HG03558 (cell line): ENCODE results near the gene PUDP.
"Not testable (repeated sequence)": the region's sequence is repeated elsewhere in the genome, so short reads cannot be mapped to it uniquely, and the experiment has no call there.

Experiments
- ATAC-seq: cut with Tn5 transposase; IDR thresholded peaks from one replicate; pipeline ENCODE4 v1.9.1; 2021; ENCODE audit warnings: moderate number of reproducible peaks; ENCODE audit not compliant: unreplicated experiment; ENCODE audit errors: extremely low read depth

PUDP gene

DNA sequence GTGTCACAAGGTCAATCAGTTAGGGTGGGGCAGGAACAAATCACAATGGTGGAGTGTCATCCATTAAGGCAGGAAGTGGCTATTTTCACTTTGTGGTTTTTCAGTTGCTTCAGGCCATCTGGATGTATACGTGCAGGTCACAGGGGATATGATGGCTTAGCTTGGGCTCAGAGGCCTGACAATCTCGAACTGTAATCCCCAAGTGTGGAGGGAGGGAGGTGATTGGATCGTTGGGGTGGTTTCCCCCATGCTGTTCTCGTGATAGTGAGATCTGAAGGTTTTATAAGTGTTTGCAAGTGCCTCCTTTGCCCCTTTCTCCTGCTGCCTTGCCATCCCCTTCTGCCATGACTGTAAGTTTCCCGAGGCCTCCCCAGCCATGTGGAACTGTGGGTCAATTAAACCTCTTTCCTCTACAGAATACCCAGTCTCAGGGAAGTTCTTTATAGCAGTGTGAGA, 37.1 kb downstream of the PUDP start:
- peak; percentile 31 for ATAC-seq

DNA sequence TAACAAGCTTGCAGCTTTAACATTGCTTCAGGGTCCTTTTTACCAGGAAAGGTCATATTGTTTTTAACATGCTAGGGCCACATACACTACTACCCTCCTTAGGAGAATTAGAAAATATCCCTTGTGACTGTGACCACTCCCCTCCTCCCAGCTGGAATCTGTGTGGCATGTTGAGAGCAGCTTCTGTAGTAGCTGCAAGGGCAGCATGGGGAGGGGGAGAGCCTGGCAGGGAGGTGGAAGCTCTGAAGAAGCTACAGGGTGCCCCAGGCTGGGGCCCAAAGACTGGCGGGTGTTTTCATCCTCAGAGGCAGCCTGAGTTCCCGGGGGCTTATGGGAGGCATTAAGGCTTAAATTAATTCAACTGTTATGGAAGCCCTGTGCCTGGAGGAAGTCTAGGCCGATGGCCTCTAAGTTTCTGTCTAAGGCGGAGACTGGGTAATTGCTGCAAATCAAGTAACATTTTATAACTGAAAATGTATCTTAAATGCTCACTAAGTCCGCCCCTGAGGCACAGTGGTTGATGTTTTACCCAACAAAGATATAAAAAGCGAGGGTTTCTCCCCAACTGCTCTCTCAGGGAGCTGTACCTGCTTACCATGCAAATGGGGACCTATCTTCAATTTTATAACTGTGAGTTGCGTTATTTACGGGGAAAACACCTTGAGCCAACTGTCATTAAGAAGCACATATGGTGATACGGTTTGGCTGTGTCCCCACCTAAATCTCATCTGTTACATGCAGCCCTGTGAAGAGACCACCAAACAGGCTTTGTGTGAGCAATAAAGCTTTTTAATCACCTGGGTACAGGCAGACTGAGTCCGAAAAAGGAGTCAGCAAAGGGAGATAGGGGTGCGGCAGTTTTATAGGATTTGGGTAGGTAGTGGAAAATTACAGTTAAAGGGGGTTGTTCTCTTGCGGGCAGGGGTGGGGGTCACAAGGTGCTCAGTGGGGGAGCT, 37.8 kb downstream of the PUDP start:
- peak; percentile 63 for ATAC-seq

DNA sequence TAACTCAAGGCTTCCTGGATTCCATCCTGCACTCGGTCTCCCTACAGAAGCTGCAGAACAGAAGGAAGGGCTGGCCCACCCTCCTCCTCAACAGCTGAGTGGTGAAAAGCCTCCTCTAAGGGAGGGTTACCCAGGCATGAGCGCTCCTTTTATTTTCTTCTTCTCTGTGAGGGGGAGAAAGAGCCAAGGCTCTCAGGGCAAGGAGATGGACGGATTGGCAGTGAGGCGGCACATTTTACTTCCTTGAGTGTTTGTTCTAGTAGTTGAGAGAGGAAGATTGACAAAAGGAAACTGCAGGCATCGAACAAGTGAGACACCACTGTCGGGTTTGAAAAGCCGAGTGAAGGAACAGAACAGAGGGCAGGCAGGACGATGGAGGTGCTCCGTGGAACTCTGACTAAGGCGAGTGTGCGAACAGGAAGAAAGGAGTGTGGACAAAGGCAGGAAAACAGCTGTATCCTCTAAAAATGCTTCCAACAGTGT, 38.9 kb downstream of the PUDP start:
- no peak for ATAC-seq

DNA sequence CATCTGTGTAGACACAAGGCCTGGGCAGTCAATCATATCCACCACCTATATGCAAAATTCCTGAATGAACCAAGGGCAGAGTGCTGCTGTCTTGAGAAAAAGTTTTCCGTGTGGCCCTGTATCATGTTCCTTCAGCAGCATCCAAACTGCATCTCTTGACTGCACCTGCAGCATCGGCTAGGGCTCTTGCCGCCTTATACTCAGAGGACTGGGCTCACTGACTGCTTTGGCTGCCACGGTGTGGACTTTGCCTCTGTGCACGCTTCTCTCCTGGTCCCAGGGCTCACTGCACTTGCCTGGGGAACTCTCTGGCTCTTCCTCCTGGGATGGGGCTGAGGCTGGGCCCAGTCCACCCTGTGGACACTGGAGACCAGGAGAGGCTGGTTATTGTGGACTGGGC, 39.9 kb downstream of the PUDP start:
- ATAC-seq, result no peak

DNA sequence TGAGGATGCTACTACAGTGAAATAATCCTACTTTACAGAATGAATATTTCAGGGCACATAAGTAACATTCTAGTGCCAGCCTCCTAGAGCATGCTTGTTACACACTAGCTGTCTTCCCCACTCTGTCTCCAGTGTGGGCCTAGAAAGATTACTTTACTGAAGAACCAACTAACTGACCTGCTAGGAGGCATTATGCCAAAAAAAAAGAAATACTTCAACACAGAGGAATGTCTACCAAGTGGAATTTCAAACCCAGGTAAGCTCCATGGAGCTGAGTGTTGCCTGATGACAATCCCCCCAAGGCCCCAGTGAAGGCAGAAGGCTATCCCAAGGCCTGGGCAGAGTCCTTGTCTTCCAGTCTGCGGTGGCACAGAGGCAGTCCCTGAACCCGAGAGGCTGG, 41.3 kb downstream of the PUDP start:
- no peak for ATAC-seq

DNA sequence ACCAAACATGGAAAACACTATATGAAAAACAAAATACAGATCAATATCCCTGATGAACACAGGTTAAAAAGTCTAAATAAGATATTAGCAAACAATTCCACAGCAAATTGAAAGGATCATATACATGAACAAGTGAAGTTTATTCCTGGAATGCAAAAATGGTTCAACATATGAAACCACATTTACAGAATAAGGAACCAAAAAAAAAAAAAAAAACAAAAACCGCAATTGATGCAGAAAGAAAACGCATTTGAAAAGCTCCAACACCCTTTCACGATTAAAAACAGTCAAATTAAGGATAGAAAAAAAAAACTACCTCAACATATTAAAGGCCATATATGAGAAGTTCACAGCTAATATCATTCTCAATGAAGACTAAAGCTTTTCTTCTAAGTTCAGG, 45.8 kb downstream of the PUDP start:
- ATAC-seq, result no peak

DNA sequence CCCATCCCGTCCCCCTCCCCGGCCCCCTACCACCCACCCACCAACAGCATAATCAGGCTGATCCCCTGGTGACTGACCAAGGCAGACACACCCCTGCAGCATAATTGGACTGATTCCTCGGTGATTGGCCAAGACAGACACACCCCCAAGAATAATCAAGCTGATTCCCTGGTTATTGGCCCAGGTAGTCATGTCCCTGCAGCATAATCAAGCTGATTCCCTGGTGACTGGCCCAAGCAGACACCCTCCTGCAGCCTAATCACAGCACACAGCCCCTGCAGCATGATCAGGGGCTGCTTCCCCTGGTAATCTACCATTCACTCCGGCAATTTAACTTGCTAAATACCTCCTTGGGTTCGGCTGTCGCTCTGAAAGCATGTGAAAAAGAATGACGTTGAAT, 47.9 kb downstream of the PUDP start:
- no peak for ATAC-seq

DNA sequence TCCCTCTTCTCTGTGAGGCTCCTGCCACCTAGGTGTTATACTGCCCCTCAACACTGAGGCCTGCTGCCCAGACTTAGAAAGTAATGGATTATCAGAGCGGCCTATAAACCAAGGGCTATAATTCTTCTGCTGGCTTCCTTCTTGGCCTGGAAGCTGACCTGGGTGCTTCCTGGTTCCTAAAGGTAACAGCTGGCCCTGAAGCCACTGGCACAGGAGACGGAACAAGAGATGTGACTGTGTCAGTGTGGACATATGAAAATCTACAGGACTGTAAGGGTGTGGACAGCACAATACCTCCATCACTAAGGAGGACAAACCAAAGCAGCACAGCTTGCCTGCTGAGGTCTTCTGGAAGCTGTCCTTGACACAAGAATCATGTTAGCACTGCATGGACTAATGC, 52.3 kb downstream of the PUDP start:
- not testable (repeated sequence) for ATAC-seq

DNA sequence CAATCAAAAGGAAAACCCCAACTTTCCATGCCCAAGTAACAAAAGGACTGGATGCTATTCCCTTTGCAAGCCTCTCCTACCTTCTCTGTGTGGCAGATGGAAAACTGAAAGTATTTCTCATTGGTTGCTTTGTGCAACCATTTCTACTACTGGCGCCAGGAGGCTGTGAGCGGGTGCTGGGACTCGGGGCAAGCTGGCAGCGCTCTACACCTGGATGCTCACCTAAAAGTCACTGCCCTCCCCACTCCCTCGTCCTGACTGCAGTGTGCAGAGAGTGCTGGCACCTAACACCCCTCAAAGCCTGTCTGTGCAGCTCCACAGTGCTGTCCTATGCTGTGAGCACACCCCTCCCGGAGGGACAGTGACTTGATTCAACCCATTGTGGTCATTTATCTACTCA, 54.6 kb downstream of the PUDP start:
- no peak for ATAC-seq

DNA sequence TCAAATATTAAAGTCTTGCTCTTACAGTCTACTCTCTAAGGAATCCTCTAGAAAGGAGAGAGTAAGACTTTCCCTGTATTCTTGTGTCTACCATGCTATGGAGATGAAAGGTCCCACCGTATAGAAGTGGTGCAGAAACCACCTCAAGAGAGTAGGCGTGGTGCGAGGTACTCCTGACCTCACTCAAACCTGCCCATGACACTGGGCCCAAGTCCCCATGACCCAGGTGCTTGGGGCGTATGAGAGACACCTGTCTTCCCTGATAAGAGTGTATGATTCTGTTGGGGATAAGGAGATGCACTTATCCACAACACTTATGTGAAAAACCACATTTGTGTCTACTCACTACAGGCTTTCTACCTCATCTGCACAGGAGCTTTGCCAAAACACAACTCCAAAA, 55.4 kb downstream of the PUDP start:
- ATAC-seq, result no peak

DNA sequence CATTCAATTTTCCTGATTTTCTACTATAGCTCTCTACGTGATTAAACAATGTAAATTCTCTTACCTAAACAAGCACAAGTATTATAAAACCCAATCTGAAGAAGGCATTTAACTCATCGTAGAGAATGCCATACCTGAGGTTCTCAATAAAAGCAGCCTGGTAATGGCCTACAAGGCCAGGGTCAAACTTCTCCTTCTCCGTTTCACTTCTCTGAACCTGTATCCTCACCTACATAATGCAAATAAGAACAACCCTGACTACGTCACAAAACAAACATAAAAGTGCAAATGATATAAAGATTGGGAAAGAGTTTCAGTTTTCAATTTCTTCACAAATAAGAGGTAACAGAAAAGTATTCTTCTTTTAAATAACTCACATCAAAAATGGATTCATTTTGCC, 56.0 kb downstream of the PUDP start:
- ATAC-seq, result no peak

DNA sequence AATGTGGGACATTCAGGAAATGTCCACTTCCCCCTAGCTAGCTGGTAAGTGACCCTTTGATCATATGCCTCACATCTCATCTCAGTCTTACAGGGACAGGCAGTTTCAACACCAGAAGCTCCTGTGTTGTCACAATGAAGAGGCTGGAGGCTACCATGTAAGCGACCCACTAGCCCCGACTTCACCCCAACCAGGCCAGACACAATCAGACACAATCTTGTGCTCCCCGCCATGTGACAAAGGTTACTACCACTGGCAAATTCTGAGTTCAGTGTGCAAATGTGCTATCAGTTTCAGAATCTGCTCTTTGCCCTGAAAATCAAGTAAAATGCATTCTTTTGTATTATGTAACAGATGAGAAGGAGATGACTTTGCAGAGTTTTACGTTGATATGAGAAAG, 57.3 kb downstream of the PUDP start:
- no peak for ATAC-seq

DNA sequence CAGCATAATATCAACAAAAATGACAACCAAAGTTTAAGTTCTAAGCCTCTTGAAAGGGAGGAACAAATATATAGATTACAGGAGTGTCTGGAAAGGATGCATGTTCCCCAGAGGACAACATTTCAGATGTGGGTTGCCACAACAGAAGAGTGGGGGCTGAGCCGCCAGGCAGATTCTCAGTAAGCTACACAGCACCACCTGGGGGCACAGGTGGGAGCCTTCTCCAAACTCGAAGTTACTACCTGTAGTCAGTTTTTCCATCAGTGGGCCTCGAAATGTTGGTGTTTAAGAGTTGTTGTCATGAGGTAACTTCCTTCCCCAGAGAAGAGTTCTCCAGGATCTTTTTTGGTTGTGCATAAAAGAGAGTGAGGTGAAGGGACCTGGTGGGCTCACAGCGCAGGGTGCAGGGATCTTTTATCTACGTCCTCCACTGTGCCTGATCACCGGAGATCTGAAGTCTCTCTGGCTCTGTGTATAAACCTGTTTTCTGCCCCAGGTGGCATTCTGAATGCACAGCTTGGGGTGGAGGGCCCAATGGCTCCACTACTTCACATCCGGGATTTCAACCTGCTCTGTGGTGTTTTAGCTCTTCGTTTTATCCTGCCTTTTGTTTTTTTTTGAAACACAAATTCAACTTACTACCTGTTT, 58.9 kb downstream of the PUDP start:
- ATAC-seq, result peak; percentile 23

DNA sequence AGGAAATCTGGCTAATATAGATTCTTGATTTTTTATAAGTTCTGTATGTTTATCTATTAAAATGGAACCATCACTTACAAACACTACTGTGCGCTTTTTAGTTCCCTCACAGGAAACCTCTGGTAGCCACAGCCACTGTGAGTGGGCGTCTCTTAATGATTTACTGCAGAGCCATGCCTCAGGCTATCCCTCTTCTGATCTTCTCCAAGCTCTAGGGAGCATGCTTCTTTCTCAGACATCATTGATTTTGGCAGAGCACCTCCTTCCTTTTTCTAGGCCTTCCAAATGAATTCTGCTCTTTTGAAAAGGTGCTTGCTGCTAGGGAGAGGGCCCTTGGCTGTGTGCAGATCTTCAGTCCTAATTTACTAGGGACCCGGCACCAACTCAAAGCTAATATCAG, 61.6 kb downstream of the PUDP start:
- peak; percentile 21 for ATAC-seq

DNA sequence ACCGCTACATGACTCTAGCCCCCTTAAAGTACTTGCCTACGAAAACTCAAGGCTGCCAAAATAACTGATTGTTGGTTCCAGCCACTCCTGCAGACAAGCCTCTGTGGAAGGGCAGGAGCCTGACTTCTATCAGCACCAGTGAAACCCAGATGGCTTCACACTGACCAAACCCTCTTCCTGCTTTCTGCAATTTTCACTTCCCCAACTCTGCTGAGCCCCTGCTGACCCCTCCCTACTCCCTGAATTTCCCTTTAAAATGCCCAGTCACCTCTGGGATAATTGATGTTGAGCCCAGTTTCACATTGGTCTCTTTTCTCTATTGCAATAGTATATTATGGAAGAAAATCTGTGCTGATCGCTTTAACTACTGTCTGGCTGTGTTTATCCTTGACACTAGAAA, 62.1 kb downstream of the PUDP start:
- ATAC-seq, result no peak

DNA sequence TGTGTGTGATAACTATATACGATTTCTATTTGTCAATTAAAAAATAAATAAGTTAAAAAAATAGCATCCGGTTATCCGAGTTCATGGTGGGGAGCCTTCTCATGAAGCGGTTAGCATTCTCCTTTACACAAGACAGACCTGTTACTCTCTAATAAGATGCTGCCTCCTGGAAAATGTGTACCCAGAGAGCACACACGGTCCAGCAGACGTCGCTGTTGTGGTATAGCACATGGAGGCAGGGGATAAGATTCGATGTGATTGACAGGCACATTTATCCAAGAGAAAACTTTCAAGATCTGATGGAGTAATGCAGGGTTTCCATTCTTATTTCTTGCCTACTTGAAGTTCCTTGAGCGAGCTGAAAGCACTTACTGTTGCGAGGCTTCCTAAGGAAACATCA, 63.1 kb downstream of the PUDP start:
- ATAC-seq, result no peak

DNA sequence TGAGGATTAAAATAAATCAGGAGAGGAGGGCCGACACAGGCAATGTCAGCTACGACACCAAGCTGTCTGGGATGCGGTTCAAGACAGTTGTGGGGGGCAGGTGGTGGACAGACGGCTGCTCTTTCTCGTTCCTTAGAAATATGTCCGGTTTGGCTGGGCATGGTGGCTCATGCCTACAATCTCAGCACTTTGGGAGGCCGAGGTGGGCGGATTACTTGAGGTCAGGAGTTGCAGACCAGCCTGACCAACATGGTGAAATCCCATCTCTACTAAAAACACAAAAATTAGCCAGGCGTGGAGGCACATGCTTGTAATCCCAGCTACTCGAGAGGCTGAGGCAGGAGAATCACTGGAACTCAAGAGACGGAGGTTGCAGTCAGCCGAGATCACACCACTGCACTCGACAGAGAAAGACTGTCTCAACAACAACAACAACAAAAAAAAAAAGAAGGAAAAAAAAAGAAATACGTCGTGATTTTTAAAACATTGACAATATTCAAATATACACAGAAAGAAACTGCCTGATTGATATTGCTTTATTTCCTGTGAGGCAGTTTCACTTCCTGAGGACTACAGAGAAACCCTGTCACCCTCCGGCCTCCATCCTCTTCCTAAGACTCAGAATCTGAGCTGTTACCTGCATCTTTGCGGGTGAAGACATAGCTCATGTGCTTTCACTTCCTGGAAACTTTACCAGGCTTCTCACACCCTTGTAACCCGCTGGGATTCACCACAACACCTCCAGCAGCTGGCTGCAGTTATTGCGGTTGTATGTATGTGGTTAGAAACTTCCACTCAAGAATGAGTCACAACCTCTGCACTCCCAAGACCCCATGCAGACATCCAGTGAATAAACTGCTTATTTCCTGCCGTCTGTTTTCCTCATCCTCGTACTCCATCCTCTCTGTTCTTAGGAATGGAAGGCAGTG, 64.2 kb downstream of the PUDP start:
- ATAC-seq, result peak; percentile 90

DNA sequence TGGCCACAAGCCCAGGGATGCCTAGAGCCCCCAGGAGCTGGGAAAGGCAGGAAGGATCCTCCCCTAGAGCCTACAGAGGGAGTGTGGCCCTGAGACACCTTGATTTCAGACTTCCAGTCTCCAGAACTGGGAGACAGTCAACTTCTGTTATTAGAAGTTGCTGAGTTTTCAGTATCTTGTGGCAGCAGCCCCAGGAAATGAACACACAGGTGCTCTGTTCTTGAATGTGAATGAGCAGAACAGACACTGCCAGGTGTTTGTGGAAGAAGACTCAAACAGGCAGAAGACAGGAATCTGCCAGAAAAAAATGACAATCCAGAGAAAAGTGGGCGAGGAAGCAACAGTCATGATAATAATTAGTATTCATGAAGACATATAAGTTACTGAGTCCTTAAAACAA, 64.9 kb downstream of the PUDP start:
- no peak for ATAC-seq

DNA sequence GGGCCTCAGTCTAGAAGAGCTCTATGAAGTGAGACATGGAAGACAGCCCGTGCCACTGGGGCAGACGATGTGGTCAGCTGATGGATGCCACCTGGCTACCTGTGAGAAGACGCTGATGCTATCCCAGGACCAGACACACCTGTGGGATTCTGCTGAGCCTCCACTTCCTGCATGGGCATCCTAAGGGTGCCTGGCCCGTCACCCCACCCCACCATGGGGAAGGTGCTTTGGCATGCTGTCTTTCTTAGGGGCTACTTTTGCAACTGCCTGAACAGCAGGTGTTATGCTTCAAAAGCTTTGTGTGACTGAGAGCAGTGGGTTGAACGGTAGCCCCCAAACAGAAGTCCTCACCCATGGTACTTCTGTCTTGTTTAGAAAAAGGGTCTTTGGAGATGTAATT, 65.4 kb downstream of the PUDP start:
- ATAC-seq, result no peak
